Duodenal mucosa (tissue), 2 donors: ENCODE data around the gene CALCR.
"Not testable (repeated sequence)": the region's sequence is repeated elsewhere in the genome, so short reads cannot be mapped to it uniquely, and the experiment has no call there.

Experiments
- H3K27ac ChIP-seq: one replicate; pipeline ENCODE4 v1.7.0; 2013; ENCODE audit warnings: low read depth, low read length
- H3K27me3 ChIP-seq, 2 donors: one replicate each; pipeline ENCODE4 v1.7.0; 2013; ENCODE audit warnings: low read length in 2 of 2, control low read depth in 1 of 2; ENCODE audit not compliant: insufficient read depth in 2 of 2, control insufficient read depth in 1 of 2
- H3K36me3 ChIP-seq, 2 donors: one replicate each; pipeline ENCODE4 v1.7.0; 2013; ENCODE audit warnings: low read length in 2 of 2, control low read depth in 1 of 2; ENCODE audit not compliant: insufficient read depth in 2 of 2, control insufficient read depth in 1 of 2
- H3K4me1 ChIP-seq, 2 donors: one replicate each; pipeline ENCODE4 v1.7.0; 2013; ENCODE audit warnings: low read length in 2 of 2, control low read depth in 1 of 2; ENCODE audit not compliant: insufficient read depth in 2 of 2, control insufficient read depth in 1 of 2
- H3K4me3 ChIP-seq, 2 donors: one replicate each; pipeline ENCODE4 v1.7.0; 2013; ENCODE audit warnings: low read length in 2 of 2, low read depth in 1 of 2
- H3K9ac ChIP-seq, 2 donors: one replicate each; pipeline ENCODE4 v1.7.0; 2013; ENCODE audit warnings: low read length in 2 of 2, low read depth in 1 of 2
- H3K9me3 ChIP-seq, 2 donors: one replicate each; pipeline ENCODE4 v1.7.0; 2013; ENCODE audit warnings: low read length in 2 of 2, control low read depth in 1 of 2; ENCODE audit not compliant: control insufficient read depth in 1 of 2

The CALCR gene

GRCh38 chr7:93530701-93531100 lies 43.8 kb downstream of the CALCR start:
- Histone ChIP-seq H3K36me3 (no peaks in the 10 kb centered on the region), H3K9me3 (no peaks in the 10 kb centered on the region), H3K4me1 (no peaks in the 10 kb centered on the region), H3K9ac (no peak overlapping the region), H3K4me3 (no peak overlapping the region), H3K27me3 (no peaks in the 10 kb centered on the region), H3K27ac (no peak overlapping the region)

GRCh38 chr7:93516834-93517233 lies 57.7 kb downstream of the CALCR start:
- Histone ChIP-seq H3K27ac (no peak overlapping the region), H3K9me3 (no peaks in the 10 kb centered on the region), H3K36me3 (no peaks in the 10 kb centered on the region), H3K9ac (no peak overlapping the region), H3K4me3 (no peak overlapping the region), H3K4me1 (no peaks in the 10 kb centered on the region), H3K27me3 (no peaks in the 10 kb centered on the region)

DNA sequence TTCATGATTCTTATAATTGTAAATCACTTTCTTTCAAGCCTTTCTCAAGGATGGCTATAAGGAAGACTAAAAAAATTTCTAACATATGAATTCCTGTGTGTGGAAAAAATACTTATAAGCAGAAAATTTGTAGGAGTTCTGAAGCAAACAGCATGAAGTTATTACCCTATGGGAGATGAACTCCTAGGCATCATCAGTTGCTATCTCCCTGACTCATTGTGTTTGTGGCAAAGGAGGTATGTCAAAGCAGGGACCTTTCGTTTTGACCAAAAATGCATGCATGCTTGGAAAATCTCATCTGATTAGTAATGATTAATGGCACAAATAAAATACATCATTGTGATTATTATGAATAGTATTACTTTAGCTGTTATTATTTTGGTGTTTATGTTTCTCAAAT lies 59.4 kb downstream of the CALCR start:
- H3K9ac ChIP-seq, result no peak overlapping the region
- no peaks in the 10 kb centered on the region for H3K9me3 ChIP-seq
- H3K36me3 ChIP-seq, result no peaks in the 10 kb centered on the region
- H3K4me1 ChIP-seq, result no peaks in the 10 kb centered on the region
- H3K4me3 ChIP-seq, result no peak overlapping the region
- no peak overlapping the region for H3K27ac ChIP-seq
- H3K27me3 ChIP-seq, result no peaks in the 10 kb centered on the region

- Histone ChIP-seq H3K27ac (no peak overlapping the region), H3K9ac (no peak overlapping the region), H3K36me3 (no peaks in the 10 kb centered on the region), H3K4me1 (no peaks in the 10 kb centered on the region), H3K9me3 (no peaks in the 10 kb centered on the region), H3K4me3 (no peak overlapping the region), H3K27me3 (no peaks in the 10 kb centered on the region)
Measured at GRCh38 chr7:93509303-93509702, 65.2 kb downstream of the CALCR start.

- H3K4me1 ChIP-seq, result no peaks in the 10 kb centered on the region
- H3K36me3 ChIP-seq, result no peaks in the 10 kb centered on the region
- no peaks in the 10 kb centered on the region for H3K27me3 ChIP-seq
- H3K4me3 ChIP-seq, result no peak overlapping the region
- no peak overlapping the region for H3K9ac ChIP-seq
- no peak overlapping the region for H3K27ac ChIP-seq
- H3K9me3 ChIP-seq, result no peaks in the 10 kb centered on the region
Measured at GRCh38 chr7:93503088-93503487, 71.4 kb downstream of the CALCR start.

DNA sequence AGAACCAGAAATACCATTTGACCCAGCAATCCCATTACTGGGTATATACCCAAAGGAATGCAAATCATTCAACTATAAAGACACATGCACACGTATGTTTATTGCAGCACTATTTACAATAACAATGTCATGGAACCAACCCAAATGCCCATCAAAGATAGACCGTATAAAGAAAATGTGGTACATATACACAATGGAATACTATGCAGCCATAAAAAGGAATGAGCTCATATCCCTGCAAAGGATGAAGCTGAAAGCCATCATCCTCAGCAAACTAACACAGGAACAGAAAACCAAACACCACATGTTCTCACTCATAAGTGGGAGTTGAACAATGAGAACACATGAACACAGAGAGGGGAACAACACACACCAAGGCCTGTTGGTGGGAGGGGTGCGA lies 82.7 kb downstream of the CALCR start:
- not testable (repeated sequence) for H3K36me3 ChIP-seq, H3K27me3 ChIP-seq, H3K9ac ChIP-seq, H3K4me3 ChIP-seq, H3K9me3 ChIP-seq, H3K4me1 ChIP-seq, H3K27ac ChIP-seq

DNA sequence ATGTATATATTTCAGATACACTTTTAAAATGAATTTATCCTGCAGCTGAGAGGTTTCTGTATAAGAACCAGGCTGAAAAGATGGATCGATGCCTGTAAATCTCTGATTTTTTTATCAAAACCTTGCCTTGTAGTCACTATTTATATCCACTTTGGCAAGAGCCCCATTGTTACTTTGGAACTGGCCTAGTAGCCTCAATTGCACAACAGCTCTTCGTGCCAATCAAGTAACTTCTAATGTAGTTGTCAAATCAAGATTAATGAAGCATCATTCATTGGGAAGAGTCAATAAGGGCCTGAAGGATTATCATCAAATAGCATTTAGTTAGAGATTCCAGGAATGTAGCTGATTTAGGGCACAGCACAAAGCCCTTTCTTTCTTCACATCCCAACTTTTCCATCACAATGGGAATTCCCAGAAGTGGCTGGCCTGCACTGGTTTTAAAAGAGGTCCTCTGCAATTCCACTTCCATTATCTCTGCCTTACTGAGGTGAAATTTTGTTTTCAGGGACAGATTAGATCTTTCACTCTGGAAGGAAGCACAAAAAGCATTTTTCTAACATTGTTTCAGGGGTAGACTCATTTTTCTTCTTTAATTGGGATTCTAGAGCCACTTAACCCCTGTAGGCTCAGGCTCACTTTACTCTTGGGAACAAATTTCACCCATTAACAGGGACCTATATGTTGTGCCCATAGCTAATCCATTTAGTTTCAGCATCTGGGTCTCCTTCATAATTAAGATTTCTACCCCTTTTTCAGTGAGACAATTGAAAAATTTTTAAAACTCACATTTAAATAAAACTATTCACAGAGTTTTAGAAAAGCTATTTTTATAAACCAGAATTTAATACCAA lies 97.8 kb downstream of the CALCR start:
- Histone ChIP-seq H3K9me3 (no peaks in the 10 kb centered on the region), H3K4me1 (no peaks in the 10 kb centered on the region), H3K36me3 (no peaks in the 10 kb centered on the region), H3K9ac (no peak overlapping the region), H3K27me3 (no peaks in the 10 kb centered on the region), H3K27ac (no peak overlapping the region), H3K4me3 (no peak overlapping the region)

- H3K9me3 ChIP-seq, result no peaks in the 10 kb centered on the region
- H3K4me1 ChIP-seq, result no peaks in the 10 kb centered on the region
- no peaks in the 10 kb centered on the region for H3K36me3 ChIP-seq
- no peak overlapping the region for H3K27ac ChIP-seq
- H3K4me3 ChIP-seq, result no peak overlapping the region
- no peak overlapping the region for H3K9ac ChIP-seq
- H3K27me3 ChIP-seq, result no peaks in the 10 kb centered on the region
Measured at GRCh38 chr7:93475811-93476210, 98.7 kb downstream of the CALCR start.

GRCh38 chr7:93471456-93471855 lies 103.1 kb downstream of the CALCR start:
- no peaks in the 10 kb centered on the region for H3K4me1 ChIP-seq
- no peak overlapping the region for H3K4me3 ChIP-seq
- no peaks in the 10 kb centered on the region for H3K27me3 ChIP-seq
- no peak overlapping the region for H3K27ac ChIP-seq
- H3K9ac ChIP-seq, result no peak overlapping the region
- H3K9me3 ChIP-seq, result no peaks in the 10 kb centered on the region
- no peaks in the 10 kb centered on the region for H3K36me3 ChIP-seq

DNA sequence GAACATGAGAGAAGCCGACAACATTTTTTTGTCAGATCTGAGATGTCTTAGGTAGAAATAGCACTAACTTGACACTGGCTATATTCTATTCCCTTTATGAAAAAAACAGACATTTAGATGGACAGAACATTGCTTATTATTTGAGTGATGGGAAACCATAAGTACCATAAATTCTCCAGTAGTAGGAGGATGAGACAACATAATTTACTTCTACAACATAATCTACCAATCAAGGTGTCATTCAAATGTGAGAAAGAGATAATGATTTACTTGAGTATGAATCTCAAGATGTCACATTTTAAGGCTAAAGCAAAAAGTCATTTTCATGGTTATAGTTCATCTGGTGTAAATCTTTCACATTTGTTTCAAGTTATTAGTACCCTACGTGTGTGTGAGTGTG lies 110.8 kb downstream of the CALCR start:
- Histone ChIP-seq H3K4me3 (no peak overlapping the region), H3K27me3 (no peaks in the 10 kb centered on the region)

More for the DNA sequence above, 110.8 kb downstream of the CALCR start:
- Histone ChIP-seq H3K36me3 (no peaks in the 10 kb centered on the region), H3K9ac (no peak overlapping the region), H3K9me3 (no peaks in the 10 kb centered on the region), H3K4me1 (no peaks in the 10 kb centered on the region), H3K27ac (no peak overlapping the region)
